SHP77 treated with DMSO at 0.1 percent for 48 hours (cell line): ENCODE data around the gene AKR1B1.

Experiments
- DNase-seq: peaks from one replicate; lab custom pipeline; 2025; lab: John Stamatoyannopoulos, UW

AKR1B1 gene

DNA sequence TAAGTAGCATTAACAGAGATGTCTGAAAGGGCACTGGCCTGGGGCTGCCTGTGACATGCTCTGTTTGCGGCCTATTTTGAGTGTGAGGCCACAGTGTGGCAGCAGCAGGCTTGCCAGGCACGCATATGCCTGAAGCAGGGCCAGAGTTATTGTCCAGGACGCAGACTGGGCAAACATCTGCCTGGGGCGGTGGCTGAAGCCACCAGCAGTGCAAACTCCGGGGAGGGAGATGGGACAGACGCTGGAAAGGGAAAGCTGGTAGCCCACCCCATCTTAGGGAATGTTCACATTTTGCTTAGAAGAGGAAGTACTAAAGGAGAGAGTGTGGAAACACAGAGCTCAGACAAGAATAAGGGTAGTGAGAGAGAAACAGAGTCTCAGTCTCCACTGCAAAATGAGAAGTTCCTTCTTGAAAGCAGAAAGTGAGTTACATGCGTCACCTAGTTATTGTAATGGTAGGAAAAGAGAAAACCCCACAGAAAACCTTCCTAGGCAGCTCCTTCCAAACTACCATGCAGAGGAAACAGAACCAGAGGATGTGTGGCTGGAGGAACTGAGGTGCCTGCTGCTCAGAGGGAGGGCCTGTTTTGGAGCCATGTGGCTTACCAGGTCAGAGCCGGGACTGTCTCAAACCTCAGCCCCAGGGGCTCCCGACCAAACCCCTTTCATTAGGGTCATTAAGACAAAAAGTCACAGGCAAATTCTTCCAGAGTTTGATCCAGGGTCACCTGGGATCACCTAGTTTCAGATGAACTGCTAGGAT lies 14.5 kb downstream of the AKR1B1 start:
- no peak for DNase-seq

DNA sequence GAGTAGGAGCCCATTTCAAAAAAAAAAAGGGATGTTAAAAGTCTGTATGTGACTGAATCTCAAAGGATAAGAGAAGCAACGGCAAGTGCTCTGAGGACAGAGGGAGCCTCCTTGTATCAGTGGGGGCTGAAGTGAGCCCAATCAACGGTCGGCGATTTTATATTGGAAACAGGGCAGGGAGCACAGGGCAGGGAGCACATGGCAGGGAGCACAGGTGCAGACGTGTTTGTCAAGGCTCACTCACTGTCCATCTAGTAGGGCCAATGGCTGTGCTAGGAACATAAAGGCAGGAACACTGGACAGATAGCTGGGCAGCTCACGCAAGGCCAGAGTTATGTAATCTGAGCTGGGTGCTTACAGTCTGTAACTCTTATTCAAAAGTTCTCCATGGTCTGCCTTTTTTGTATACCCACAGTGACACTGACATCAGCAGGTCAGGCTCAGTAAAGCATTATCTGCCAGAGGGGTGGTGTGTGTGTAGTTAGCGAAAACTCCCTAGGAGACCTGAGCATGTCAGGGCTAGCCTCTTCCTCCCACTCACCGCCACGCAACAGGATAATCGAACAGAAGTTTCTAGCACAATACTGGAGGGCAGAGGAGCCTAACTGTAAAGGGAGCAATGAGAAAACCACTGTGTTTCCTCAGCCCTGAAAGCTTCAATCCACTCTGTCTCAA lies 15.4 kb downstream of the AKR1B1 start:
- DNase-seq = no peak

DNA sequence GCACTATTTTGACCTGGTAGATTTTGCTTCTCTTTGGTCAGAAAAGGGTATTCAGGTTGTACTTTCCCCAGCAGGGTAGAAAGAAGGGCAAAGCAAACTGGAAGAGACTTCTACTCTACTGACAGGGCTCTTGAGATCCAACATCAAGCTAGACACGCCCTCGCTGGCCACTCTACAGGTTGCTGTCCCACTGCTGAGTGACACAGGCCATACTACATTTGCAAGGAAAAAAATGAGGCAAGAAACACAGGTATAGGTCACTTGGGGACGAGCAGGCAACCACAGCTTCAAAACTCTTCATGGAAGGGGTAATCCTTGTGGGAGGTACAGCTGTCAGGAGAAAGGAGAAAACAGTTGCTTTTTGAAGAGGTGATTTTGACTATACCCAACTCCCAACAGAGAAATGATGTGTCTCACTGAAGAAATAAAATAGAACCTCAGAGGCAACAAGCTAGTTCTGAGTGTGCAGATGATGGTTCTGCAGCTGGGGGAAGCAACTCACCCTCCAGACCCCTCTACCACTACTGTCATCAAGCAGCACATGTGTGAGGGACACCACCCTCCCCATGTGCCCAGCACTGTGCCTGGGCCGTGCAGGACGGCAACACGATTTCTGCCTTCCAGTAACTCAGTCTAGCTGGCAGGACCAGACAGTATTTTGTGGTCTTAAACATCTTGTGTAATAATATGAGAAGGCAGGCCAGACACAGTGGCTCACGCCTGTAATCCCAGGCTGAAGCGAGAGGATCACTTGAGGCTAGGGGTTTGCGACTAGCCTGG lies 16.3 kb downstream of the AKR1B1 start:
- DNase-seq = no peak

DNA sequence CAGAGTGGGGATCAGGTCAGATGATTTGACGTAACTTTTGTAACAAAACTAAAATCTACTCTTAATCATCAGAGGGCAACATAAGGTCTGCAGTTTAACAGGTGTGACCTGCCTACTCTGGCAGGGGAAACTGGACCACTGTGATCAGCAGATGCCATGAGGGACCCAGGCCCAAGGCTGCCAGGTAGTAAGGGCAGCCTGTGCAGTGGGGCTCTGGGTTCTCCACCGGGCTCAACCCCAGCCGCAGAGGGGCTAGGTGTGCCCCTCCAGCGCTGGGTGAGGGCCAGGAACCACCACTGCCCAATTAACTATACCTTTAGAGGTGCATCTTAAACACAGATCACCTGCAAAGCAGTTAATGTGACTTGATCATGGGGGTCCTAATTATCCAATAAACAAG lies 17.6 kb downstream of the AKR1B1 start:
- no peak for DNase-seq

DNA sequence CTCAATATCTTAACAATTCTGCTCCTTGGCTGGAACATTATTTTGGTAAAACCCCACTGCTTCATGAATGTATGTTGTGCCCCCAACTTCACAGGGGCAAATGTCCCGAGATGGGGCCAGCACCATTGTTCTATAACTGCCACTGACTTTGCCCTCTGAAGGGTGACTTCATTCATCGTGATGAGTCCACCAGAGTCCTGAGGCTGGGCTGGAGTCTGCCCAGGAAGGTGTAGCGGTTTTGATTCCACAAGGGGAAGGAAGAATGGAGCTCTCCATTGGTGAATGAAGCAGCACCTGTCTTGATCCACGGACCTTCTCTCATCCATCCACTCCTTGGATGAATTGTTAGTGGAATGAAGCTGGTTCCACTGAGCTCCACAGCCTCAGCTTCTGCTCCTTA lies 18.4 kb downstream of the AKR1B1 start:
- DNase-seq = no peak

DNA sequence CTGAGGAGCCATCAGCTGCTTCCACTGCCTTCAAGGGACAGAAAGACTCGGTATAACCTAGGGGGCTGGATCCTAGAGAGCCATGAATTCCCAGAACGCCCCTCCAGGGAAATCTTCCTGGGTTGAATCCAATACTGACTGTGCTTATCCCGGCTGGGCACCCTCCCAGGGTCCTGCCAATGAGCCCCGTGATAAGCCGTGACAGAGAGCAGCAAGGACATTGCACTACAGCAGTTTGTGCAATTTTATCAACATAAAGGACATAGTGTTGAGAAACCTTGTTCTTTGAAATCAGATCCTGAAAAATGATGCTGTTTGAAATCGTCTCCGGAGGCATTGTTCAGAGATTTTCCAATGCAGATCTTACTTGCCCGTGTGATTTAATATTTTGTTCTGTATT lies 18.8 kb downstream of the AKR1B1 start:
- DNase-seq = no peak

DNA sequence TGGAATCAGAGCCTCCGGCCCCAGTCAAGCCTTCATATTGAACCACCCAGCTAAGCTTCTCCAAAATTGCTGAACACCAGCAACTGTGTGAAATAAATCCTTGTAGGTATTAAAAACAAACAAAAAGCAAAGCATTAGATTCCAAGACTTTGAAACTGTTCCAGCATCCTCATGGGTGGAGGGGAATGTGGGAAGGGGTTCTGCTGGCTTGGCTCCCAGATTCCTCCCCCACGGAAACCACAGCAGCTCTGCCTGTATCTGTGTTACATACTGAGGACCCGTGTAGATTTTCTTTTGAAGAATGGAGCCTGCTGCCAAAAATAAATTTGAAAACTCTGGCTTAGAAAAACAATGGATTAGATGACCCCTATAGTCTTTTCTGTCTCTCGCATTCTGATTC lies 20.0 kb downstream of the AKR1B1 start:
- DNase-seq = no peak

DNA sequence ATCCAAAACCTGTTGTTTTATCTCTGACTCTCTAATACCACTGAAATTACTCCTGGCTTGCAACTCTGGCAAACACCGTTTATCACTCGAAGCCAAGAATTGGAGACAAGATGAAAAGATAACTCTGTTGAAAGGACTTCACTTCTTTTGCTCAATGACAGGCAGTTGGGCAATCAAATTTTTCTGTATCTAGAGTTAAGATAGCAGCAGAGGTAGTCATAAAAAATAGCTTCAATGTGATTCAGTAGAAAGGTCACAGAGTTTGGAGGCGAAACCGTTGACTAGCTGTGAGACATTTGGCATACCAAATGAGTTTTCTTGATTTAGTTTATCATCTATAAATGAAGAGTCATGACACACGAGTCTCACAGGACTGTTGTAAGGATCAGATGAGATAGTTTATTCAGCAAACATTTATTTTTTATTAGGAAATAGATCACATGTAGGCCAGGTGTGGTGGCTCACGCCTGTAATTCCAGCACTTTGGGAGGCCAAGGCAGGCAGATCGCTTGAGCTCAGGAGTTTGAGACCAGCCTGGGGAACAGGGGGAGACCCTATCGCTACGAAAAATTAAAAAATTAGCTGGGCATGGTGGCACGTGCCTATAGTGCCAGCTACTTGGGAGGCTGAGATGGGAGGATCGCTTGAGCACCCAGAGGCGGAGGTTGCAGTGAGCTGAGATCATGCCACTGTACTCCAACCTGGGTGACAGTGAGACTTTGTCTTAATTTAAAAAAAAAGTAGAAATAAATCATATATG lies 23.6 kb downstream of the AKR1B1 start:
- no peak for DNase-seq

DNA sequence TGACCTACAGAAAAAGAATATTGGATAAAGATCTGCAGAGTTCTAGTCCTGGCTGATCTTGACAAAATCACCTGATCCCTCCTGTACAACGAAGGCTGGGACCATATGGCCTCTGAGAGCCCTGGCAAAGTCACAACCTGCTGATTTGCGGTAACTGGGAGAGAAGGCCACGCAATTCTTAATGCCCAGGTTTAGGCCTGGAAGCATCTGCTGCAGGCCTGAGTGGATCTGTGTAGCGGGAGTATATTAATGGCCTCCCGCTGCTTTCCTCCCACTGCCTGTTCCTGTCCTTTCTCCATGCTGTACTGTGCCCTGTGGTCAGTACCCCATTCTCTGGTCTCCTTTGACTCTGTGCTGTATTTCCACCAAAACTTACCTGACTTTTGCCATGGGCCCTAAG lies 24.2 kb downstream of the AKR1B1 start:
- DNase-seq = no peak

DNA sequence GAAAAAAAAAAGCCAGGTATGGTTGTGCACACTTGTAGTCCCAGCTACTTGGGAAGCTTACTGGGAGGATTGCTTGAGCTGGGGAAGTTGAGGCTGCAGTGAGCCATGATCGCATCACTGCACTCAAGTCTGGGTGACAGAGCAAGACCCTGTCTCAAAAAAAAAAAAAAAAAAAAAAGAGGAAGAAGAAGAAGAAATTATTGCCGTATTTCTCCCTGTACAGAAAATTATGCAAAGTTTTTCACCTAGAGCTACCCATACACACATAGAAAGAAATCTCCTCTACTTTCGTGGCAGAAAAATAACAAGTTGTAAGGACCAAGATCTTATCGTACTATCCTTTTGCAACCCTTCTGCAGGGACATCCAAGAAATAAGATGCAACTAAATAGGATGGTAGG lies 25.5 kb downstream of the AKR1B1 start:
- no peak for DNase-seq

DNA sequence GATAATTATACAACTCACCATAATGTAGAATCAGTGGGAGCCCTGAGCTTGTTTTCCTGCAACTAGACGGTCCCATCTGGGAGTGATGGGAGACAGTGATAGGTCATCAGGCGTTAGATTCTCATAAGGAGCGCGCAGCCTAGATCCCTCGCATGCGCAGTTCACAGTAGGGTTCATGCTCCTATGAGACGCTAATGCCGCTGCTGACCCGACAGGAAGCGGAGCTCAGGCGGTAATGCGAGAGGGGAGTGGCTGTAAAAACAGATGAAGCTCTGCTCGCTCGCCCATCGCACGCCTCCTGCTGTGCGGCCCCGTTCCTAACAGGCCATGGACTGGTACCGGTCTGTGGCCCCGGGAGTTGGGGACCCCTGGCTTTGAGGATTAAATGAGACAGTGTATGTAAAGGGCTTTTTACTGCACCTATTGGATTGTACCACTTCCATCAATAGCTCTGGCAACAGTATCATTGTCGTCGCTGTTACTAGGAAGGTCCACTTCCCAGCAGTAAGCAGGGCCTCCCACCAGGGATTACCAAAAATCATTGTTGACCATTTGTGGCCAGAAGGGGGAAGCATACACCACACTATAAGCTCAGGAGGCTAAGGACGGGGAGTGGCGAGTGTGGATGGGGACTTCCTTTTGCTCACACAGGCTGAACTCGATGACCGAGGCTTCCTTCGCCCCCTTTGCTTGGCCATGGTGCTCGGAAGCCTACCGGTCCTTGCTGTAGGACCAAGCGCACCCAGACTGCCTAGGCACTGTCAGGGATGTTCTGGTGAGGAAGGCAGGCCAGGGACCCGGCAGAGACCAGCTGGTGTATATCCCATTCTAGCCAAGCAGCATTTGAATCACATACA lies 26.4 kb downstream of the AKR1B1 start:
- peak; percentile 93 for DNase-seq

DNA sequence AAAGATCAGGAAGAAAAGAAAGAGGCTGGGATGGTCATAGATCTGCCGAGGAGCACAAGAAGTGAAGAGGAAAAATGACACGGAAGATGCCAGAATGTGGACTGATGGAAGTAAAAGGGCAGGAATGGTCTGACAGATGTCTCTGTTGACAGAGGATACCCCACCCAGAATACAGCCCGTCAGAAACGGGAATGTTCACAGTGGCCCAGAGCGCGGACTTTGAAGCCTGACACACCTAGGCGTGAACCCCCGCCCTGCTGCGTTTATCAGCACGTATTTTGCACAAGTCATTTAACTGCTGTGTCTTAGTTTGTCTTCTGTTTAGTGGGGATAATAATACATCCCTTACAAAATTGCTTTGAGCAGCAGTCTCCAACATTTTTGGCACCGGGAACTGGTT lies 27.1 kb downstream of the AKR1B1 start:
- no peak for DNase-seq

DNA sequence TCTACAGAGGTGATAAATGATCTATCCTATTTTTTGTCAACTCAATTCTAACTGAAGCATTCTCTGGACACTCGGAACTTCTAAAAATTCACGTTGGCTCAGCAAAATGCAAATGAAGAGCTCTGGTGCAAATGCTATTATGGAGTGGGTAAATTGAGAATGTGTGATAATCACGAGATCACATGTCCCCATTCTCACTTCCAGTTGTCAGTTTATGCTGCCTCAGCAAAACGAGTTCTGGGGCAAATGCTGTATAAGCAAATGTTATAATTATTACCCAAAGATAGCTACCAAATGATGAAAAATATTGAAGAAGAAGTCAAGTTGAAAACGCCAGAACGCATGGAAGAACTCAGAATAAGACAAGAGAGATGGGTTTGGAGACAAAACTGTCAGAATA lies 29.4 kb downstream of the AKR1B1 start:
- DNase-seq = no peak

DNA sequence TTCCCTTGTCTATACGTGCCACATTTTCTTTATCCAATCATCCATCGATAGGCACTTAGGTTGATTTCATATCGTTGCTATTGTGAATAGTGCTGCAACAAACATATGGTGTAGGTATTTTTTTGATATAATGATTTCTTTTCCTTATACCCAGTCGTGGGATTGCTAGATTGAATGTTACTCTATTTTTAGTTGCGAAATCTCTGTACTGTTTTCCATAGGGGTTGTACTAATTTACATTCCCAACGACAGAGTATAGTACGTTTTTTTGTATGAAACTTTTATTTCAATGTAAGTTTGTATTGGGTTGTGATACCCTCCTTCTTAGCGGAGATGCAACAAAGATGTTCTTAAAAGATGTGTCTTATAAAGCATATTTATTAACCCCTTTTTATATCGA lies 30.0 kb downstream of the AKR1B1 start:
- DNase-seq = no peak

DNA sequence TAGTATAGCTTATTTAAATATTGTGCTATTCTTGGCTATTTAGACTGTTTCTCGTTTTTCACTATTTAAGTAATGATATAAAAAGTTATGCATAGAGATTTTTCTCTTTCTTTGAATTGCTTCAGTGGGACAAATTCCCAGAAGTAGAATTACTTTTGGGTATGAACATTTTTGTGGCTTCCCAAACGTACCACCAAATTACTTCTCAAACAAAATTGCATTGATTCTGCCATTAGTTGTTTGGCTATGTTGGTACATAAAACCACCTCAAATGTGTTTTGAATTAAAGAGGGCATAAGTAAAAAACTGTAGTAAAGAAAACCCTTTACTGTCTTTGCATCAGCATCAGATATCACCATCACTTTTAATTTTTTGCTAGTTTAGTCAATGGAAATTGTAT lies 31.0 kb downstream of the AKR1B1 start:
- no peak for DNase-seq

DNA sequence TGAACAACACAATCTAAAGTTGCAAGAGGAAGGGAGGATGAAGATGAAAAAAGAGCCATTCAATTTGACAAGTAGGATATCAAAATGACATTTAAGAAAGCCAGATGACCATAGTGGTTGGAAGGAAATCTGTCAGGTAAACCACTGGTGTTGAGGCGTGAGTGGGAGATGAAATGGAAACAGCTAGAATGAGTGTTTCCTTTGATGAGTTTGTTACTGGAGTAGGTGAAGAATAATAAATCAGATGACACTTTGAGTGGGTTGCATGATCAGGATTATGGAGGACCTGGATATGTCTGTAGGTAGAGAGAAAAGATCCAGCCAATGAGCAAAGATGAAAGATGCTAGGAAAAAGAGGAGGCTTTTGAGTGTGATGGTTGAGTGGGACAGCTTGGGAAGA lies 33.1 kb downstream of the AKR1B1 start:
- DNase-seq = no peak

DNA sequence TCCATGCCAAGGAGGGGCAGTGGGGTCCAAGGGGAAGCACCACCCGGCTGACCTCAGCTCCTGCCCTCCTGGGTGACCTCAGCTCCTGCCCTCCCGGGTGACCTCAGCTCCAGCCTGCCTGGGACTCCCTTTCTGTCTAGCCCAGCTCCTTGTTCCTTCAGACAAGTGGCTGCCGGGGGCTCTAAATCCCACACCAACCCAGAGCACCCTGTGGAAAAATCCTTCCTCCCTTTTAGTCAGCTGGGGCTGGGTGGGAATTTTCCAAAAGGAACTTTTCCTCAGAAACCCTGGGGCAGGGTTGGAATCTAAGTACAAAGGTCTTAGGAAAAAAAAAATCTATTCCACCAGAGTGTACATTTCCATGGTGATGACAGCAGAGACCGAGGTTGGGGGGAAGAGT lies 36.3 kb downstream of the AKR1B1 start:
- no peak for DNase-seq

DNA sequence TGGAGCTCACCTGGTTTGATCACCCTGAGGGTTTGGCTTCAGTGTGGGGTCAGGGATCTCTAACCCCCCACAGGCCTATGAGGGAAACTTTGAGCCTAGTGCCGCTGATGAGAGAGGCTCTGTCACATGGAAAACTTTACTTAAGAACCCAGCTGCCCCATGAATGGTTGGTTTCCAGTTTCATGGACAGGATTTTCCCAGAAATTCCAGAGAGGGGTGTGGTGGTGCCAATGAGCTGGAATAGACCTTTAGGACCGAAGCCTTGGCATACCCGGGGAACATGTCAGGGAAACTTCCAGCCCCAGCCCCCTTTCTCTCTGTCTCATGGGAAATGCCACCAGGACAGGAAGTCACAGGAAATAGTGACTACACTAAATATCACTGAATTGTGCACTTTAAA lies 36.9 kb downstream of the AKR1B1 start:
- no peak for DNase-seq

DNA sequence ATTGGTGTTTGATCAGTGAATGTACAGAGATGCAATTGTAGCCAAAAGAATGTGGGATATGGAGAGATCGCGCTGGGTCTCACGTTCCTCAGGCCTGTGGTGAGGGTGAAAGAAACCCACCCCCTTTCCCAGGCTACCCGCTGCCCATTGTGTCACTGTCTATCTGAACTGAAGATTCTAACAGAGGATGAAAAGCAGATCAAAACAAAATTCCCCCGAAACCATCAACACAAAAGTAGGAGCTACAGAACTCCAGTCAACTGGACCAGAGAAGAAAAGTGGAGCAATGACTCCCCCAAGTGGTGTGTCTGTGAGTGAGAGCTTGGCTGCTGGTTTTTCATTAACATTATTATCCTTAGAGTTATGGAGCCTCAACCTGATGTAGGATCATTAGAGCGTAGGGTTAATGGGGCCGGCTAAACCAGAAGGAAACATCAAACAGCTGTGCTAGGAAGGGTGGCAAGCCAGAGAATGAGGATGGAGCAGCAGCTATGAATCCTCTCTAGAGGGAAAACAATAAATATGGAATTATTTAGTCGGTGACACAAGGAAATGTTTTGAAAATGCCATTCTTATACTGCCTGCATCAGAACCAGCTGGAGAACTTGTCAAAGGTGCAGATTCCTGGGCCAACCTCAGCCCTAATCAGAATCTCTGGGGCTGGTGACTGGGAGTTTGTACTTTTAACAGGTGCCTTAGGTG lies 38.3 kb downstream of the AKR1B1 start:
- DNase-seq = no peak

DNA sequence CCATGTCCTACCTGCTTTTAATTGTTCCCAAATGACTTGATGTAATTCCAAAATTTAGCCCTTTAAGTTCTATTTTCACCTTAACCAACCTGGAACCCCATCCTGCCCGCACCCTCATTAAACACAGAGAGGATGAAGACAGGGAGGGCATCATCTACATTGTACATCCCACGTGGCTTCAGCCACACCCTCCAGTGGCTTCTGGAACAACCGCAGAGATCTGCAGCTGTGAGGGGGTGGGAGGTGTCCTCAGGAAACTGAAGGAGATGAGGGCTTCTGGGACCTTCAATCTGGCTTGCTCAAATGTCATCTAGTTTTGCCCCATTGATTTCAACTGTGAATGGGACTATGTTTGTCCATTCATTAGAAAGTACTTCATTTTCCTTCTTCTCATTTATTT lies 39.0 kb downstream of the AKR1B1 start:
- DNase-seq = no peak

DNA sequence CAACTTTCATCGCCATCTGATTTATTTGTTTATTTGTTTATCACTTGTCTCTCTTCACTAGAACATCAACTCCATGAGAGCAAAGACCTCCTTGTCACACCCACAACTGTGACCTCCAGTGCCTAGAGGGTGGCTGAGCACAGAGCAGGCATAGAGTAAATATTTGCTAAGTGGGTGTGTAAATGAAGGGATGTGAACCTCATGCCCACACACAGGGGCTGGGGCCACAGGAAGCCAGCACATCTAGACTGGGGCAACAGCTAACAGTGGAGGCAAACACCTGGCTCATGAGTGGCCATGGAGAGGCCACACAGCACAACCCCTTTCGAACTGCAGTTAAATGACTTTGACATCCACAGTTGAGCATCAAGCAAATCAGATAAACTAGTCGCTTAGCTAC lies 39.8 kb downstream of the AKR1B1 start:
- DNase-seq = no peak
